C4-2B (cell line): ENCODE results near the gene THOC6.

Experiments used
- ZFX ChIP-seq: fragments of 450-650 bp; IDR thresholded peaks from 2 replicates; pipeline ENCODE4 v1.6.1; 2017
- TF ChIP-seq, protein P1 (sequence below): fragments of 450-650 bp; conservative IDR thresholded peaks from 2 replicates; pipeline ENCODE4 v1.5.1; 2017; ENCODE audit warnings: mild to moderate bottlenecking

- TF ChIP-seq, protein P1, sequence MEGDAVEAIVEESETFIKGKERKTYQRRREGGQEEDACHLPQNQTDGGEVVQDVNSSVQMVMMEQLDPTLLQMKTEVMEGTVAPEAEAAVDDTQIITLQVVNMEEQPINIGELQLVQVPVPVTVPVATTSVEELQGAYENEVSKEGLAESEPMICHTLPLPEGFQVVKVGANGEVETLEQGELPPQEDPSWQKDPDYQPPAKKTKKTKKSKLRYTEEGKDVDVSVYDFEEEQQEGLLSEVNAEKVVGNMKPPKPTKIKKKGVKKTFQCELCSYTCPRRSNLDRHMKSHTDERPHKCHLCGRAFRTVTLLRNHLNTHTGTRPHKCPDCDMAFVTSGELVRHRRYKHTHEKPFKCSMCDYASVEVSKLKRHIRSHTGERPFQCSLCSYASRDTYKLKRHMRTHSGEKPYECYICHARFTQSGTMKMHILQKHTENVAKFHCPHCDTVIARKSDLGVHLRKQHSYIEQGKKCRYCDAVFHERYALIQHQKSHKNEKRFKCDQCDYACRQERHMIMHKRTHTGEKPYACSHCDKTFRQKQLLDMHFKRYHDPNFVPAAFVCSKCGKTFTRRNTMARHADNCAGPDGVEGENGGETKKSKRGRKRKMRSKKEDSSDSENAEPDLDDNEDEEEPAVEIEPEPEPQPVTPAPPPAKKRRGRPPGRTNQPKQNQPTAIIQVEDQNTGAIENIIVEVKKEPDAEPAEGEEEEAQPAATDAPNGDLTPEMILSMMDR, result no peak
- TF ChIP-seq ZFX, result no peak
These were observed 3.0 kb upstream of the THOC6 start for GRCh38 chr16:3020604-3021448.
